Measurements from ENCODE around the gene MRPS6.

DNA sequence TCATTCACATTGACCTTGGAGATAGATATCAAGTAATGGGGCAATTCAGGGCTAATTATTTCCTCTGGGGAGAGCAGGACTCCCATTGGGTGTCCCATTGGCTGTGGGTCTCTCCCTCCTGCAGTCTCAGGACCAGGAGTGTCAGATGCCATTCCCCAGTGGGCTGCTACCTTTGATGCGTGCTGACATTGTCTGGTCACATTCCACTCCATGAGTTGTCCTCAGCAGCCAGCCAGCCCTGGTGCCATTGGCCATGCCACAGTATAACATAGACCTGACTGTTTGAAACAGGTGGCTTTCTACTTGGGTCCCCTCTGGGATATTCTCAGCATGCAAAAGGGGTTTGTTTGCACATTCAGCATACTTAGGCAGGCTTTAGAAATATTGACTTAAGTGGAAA is 118.5 kb downstream of the MRPS6 start:
- TF ChIP-seq, protein P1, sequence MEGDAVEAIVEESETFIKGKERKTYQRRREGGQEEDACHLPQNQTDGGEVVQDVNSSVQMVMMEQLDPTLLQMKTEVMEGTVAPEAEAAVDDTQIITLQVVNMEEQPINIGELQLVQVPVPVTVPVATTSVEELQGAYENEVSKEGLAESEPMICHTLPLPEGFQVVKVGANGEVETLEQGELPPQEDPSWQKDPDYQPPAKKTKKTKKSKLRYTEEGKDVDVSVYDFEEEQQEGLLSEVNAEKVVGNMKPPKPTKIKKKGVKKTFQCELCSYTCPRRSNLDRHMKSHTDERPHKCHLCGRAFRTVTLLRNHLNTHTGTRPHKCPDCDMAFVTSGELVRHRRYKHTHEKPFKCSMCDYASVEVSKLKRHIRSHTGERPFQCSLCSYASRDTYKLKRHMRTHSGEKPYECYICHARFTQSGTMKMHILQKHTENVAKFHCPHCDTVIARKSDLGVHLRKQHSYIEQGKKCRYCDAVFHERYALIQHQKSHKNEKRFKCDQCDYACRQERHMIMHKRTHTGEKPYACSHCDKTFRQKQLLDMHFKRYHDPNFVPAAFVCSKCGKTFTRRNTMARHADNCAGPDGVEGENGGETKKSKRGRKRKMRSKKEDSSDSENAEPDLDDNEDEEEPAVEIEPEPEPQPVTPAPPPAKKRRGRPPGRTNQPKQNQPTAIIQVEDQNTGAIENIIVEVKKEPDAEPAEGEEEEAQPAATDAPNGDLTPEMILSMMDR (optimal IDR thresholded peaks at IDR 0.05 in 1 of 3, IDR thresholded peaks at IDR 0.05 in 1 of 3, conservative IDR thresholded peaks at IDR 0.05 in 1 of 3; ENCODE audit: extremely low read depth in 1 of 3, insufficient read depth in 2 of 3, low read length in 3 of 3) = no peak
- no peak for TF ChIP-seq EZH2 (IDR thresholded peaks at IDR 0.05; ENCODE audit: low read length)

Data from keratinocyte (primary cell).